ENCODE data around the gene ZFHX3. TPM values are rescaled to one million over a fixed set of nuclear protein-coding genes. Genes with fewer than 3 reads are reported as not detected.

The ZFHX3 gene
- total RNA-seq, 2 donors from 2014 or later: 0.79 to 2.2 TPM

DNA sequence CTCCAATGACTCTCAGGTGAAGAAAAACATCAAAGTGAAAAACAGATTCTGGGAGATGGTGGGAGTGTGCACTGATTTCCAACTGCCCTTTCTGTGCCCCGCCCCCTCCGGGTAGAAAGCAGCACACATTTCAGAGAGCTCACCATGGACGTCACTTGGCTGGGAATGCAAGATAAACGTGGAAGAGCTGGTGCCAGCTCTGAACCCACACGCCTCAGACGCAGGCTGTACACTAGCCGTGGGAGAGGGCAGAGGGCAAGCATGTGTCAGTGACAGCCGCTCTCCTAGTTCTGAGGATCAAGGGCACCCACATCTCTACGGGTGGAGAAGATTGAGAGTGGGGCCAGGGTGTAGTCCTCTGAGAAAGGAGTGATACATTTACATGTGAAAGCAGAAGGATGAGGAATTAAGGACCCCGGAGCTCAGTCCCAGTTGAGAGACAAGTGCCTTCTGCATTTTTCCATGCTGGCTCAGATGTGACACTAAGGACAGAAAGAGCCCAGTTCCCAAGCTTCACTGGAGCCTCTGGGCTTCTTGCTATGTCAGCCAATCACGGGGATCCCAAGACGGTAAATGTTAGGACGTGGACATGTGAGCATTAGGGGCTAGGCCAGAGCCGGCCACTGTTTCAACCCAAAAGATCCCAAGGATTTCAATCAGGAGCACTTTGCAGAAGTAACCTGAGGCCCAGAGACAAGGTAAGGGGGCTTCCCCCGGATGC is 101.3 kb downstream of the ZFHX3 start:
- Mint-ChIP-seq H3K27ac (no peak overlapping the region), H3K4me1 (peaks cover 10% of the 10 kb centered on the region), H3K4me3 (no peak overlapping the region), H3K27me3 (ENCODE audit: insufficient read depth) (peaks cover 9% of the 10 kb centered on the region), H3K9me3 (no peaks in the 10 kb centered on the region), H3K36me3 (ENCODE audit: low read depth) (no peaks in the 10 kb centered on the region)
- DNase-seq: no peak
- Histone ChIP-seq H3K27me3 (ENCODE audit: control insufficient read depth, insufficient read depth, low read length, poor library complexity, severe bottlenecking) (no peaks in the 10 kb centered on the region), H3K4me1 (ENCODE audit: control insufficient read depth, insufficient read depth, low read length) (no peaks in the 10 kb centered on the region), H3K36me3 (ENCODE audit: control insufficient read depth, insufficient read depth, low read length) (no peaks in the 10 kb centered on the region), H3K27ac (ENCODE audit: low read depth, low read length) (peak overlapping the region; percentile 83), H3K9ac (ENCODE audit: extremely low read depth, low read length, poor library complexity, severe bottlenecking) (no peak overlapping the region), H3K9me3 (ENCODE audit: control insufficient read depth, low read length) (no peaks in the 10 kb centered on the region), H3K4me3 (ENCODE audit: low read length) (no peak overlapping the region)
- TF ChIP-seq, protein P1, sequence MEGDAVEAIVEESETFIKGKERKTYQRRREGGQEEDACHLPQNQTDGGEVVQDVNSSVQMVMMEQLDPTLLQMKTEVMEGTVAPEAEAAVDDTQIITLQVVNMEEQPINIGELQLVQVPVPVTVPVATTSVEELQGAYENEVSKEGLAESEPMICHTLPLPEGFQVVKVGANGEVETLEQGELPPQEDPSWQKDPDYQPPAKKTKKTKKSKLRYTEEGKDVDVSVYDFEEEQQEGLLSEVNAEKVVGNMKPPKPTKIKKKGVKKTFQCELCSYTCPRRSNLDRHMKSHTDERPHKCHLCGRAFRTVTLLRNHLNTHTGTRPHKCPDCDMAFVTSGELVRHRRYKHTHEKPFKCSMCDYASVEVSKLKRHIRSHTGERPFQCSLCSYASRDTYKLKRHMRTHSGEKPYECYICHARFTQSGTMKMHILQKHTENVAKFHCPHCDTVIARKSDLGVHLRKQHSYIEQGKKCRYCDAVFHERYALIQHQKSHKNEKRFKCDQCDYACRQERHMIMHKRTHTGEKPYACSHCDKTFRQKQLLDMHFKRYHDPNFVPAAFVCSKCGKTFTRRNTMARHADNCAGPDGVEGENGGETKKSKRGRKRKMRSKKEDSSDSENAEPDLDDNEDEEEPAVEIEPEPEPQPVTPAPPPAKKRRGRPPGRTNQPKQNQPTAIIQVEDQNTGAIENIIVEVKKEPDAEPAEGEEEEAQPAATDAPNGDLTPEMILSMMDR (conservative IDR thresholded peaks at IDR 0.05): no peak
- 79 to 85% methylated on average over 10 to 15 of the region's 15 CpGs for WGBS, 2 experiments (ENCODE audit: insufficient coverage in 1 of 2, insufficient read length in 1 of 2)

DNA sequence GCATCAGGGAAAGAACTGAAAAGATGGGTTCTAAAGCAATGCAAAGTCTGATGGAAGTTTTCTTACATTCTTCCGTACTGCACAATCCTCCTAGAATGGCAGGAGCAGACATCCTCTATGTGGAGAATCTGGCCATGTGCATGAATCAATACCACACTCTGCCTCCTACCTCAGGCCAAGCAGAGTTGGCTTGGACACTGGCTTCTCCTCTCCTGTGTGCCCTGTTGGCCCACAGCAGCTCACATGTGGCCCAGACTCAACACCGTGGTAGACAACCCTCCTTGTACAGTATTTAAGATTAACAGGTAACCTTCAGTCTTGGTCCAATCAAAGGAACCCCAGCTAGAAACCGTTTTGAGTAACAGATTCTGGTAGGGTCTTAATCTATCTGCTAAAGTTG is 101.9 kb downstream of the ZFHX3 start:
- Mint-ChIP-seq H3K4me3 (no peak overlapping the region), H3K36me3 (ENCODE audit: low read depth) (no peaks in the 10 kb centered on the region), H3K9me3 (no peaks in the 10 kb centered on the region), H3K27ac (no peak overlapping the region), H3K27me3 (ENCODE audit: insufficient read depth) (peaks cover 9% of the 10 kb centered on the region), H3K4me1 (peaks cover 10% of the 10 kb centered on the region)
- DNase-seq: no peak
- Histone ChIP-seq H3K4me1 (ENCODE audit: control insufficient read depth, insufficient read depth, low read length) (no peaks in the 10 kb centered on the region), H3K4me3 (ENCODE audit: low read length) (no peak overlapping the region), H3K27ac (ENCODE audit: low read depth, low read length) (no peak overlapping the region), H3K9me3 (ENCODE audit: control insufficient read depth, low read length) (no peaks in the 10 kb centered on the region), H3K27me3 (ENCODE audit: control insufficient read depth, insufficient read depth, low read length, poor library complexity, severe bottlenecking) (no peaks in the 10 kb centered on the region), H3K36me3 (ENCODE audit: control insufficient read depth, insufficient read depth, low read length) (no peaks in the 10 kb centered on the region), H3K9ac (ENCODE audit: extremely low read depth, low read length, poor library complexity, severe bottlenecking) (no peak overlapping the region)
- TF ChIP-seq, protein P1 (conservative IDR thresholded peaks at IDR 0.05): no peak
- 92 to 94% methylated on average over 3 of the region's 3 CpGs for WGBS, 2 experiments (ENCODE audit: insufficient coverage in 1 of 2, insufficient read length in 1 of 2)

DNA sequence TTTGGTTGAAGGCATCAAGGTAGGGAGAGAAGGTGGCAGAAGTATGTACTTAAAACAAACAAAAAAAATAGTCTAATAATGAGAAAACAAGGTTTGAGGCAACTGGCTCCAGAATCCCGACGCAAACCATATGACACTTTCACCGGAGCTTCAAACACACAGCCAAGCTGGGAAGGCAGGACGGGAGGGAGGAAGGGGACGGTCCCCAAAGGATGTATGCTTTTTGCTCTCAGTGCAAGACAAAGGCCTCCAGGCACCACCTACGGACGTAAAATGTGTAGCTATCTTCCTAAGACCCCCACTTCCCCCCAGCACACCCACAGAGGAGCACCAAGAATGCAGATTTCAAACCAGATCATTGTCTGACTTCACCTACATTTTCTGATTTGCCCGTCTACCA is 102.3 kb downstream of the ZFHX3 start:
- Histone ChIP-seq H3K27me3 (ENCODE audit: control insufficient read depth, insufficient read depth, low read length, poor library complexity, severe bottlenecking) (no peaks in the 10 kb centered on the region), H3K9me3 (ENCODE audit: control insufficient read depth, low read length) (no peaks in the 10 kb centered on the region), H3K36me3 (ENCODE audit: control insufficient read depth, insufficient read depth, low read length) (no peaks in the 10 kb centered on the region), H3K27ac (ENCODE audit: low read depth, low read length) (no peak overlapping the region), H3K4me1 (ENCODE audit: control insufficient read depth, insufficient read depth, low read length) (no peaks in the 10 kb centered on the region), H3K4me3 (ENCODE audit: low read length) (no peak overlapping the region), H3K9ac (ENCODE audit: extremely low read depth, low read length, poor library complexity, severe bottlenecking) (no peak overlapping the region)
- Mint-ChIP-seq H3K27ac (no peak overlapping the region), H3K9me3 (no peaks in the 10 kb centered on the region), H3K4me1 (peaks cover 12% of the 10 kb centered on the region), H3K4me3 (no peak overlapping the region), H3K27me3 (ENCODE audit: insufficient read depth) (peaks cover 9% of the 10 kb centered on the region), H3K36me3 (ENCODE audit: low read depth) (no peaks in the 10 kb centered on the region)
- DNase-seq: no peak
- whole genome bisulfite sequencing, 2 experiments (ENCODE audit: insufficient coverage in 1 of 2, insufficient read length in 1 of 2): 90 to 92% methylated on average over 5 to 8 of the region's 8 CpGs
- TF ChIP-seq, protein P1 (conservative IDR thresholded peaks at IDR 0.05): no peak
